Endothelial cell of umbilical vein (primary cell): Measurements from ENCODE around the gene CDR2. TPM values are rescaled to one million over a fixed set of nuclear protein-coding genes. Genes with fewer than 3 reads are reported as not detected.

ENCODE experiments used
- BruUV-seq: library from RNA; stranded (reverse); fragments of 400-500 nt; replicated peaks from 2 replicates; lab custom pipeline; 2021; lab: Mats Ljungman, UMichigan
- CTCF ChIA-PET: fragments of 300-600, 350-600 bp; sonication (Branson Sonifier 250); formaldehyde crosslinking; loops from one replicate; lab custom pipeline; 2021; ENCODE audit warnings: antibody characterized with exemption, inconsistent platforms; lab: Charles Lee
- POLR2A ChIA-PET: fragments of 300-600, 350-600 bp; sonication (Branson Sonifier 250); formaldehyde crosslinking; loops from one replicate; lab custom pipeline; 2021; ENCODE audit warnings: antibody characterized with exemption, inconsistent platforms; lab: Charles Lee
- DNase-seq: peaks from one replicate; pipeline ENCODE4 v3.0.0-alpha.2; 2011; ENCODE audit warnings: low read depth, low spot score
- FAIRE-seq: peaks from 2 replicates; lab custom pipeline; 2011; peaks lifted over from hg19 to GRCh38; lab: Jason Lieb, UNC
- H2AFZ ChIP-seq: 2 replicates; pipeline ENCODE4 v1.6.0; 2012; ENCODE audit warnings: low read depth, low read length, control low read depth, inconsistent platforms
- H3K27ac ChIP-seq: 2 replicates; pipeline ENCODE4 v1.5.1; 2011; ENCODE audit warnings: low read depth, mild to moderate bottlenecking, control low read depth, low read length, moderate library complexity; ENCODE audit not compliant: insufficient read depth
- H3K27me3 ChIP-seq, 2 experiments: 2 replicates each; pipeline versions ENCODE4 v1.6.0 to v1.6.1; 2011; ENCODE audit warnings: low read length in 2 of 2, mixed read lengths in 1 of 2; ENCODE audit not compliant: control insufficient read depth in 2 of 2, insufficient read depth in 2 of 2
- H3K36me3 ChIP-seq, 2 experiments: 2 replicates in 1 of 2; 3 replicates in 1 of 2; pipeline ENCODE4 v1.5.1; 2011; ENCODE audit warnings: low read length in 2 of 2, mild to moderate bottlenecking in 1 of 2, moderate library complexity in 1 of 2; ENCODE audit not compliant: control insufficient read depth in 2 of 2, insufficient read depth in 2 of 2; ENCODE audit errors: extremely low read depth in 1 of 2
- H3K4me1 ChIP-seq: 3 replicates; pipeline ENCODE4 v1.5.1; 2011; ENCODE audit warnings: mild to moderate bottlenecking, low read length; ENCODE audit not compliant: control insufficient read depth, insufficient read depth; ENCODE audit errors: extremely low read depth
- H3K4me2 ChIP-seq: 2 replicates; pipeline ENCODE4 v1.6.1; 2011; ENCODE audit warnings: low read length, control low read depth, mixed read lengths; ENCODE audit not compliant: insufficient read depth
- H3K4me3 ChIP-seq, 3 experiments: fragments of 200-600 bp in 1 of 3; sonication (generic), shearing (Covaris generic) in 1 of 3; replicated peaks in 1 of 3; 2 replicates each; pipeline ENCODE4 v1.5.1; 2011 to 2016; ENCODE audit warnings: control low read depth in 3 of 3, low read length in 3 of 3, mild to moderate bottlenecking in 2 of 3, inconsistent platforms in 1 of 3, low read depth in 1 of 3, moderate library complexity in 1 of 3; ENCODE audit not compliant: insufficient read depth in 1 of 3
- H3K79me2 ChIP-seq: 2 replicates; pipeline ENCODE4 v1.6.0; 2012; ENCODE audit warnings: low read length, inconsistent platforms; ENCODE audit not compliant: control insufficient read depth, insufficient read depth
- H3K9ac ChIP-seq: replicated peaks from 2 replicates; pipeline ENCODE3; 2011; ENCODE audit warnings: low read length, control low read depth; ENCODE audit not compliant: insufficient read depth; ENCODE audit errors: extremely low read depth
- H3K9me1 ChIP-seq: replicated peaks from 3 replicates; pipeline ENCODE4 v1.6.0; 2011; ENCODE audit warnings: mild to moderate bottlenecking, low read length; ENCODE audit not compliant: control insufficient read depth, insufficient read depth; ENCODE audit errors: extremely low read depth
- H3K9me3 ChIP-seq: replicated peaks from 2 replicates; pipeline ENCODE4 v1.5.1; 2012; ENCODE audit warnings: low read length, inconsistent platforms; ENCODE audit not compliant: control insufficient read depth, insufficient read depth
- H4K20me1 ChIP-seq: replicated peaks from 2 replicates; pipeline ENCODE3; 2011; ENCODE audit warnings: mild to moderate bottlenecking, low read length; ENCODE audit not compliant: control insufficient read depth, insufficient read depth; ENCODE audit errors: extremely low read depth
- EZH2 ChIP-seq: IDR thresholded peaks from 2 replicates; pipeline ENCODE4 v1.6.1; 2012; ENCODE audit warnings: borderline replicate concordance, low read depth, mild to moderate bottlenecking, moderate library complexity, low read length, inconsistent platforms; ENCODE audit not compliant: severe bottlenecking
- FOS ChIP-seq: IDR thresholded peaks from 2 replicates; pipeline ENCODE4 v1.6.1; 2011; ENCODE audit warnings: mild to moderate bottlenecking, low read length, moderate library complexity, borderline replicate concordance; ENCODE audit not compliant: insufficient read depth
- GATA2 ChIP-seq: IDR thresholded peaks from 2 replicates; pipeline ENCODE4 v1.7.0; 2011; ENCODE audit warnings: low read depth, mild to moderate bottlenecking, moderate library complexity, mixed read lengths, low read length; ENCODE audit not compliant: insufficient read length, insufficient read depth
- JUN ChIP-seq: IDR thresholded peaks from 2 replicates; pipeline ENCODE4 v1.6.1; 2011; ENCODE audit warnings: borderline replicate concordance, low read depth; ENCODE audit not compliant: insufficient read length, insufficient read depth
- MYC ChIP-seq: IDR thresholded peaks from one replicate; pipeline ENCODE4 v1.6.1; 2011; ENCODE audit warnings: mild to moderate bottlenecking, low read depth, low read length
- POLR2A ChIP-seq: IDR thresholded peaks from 2 replicates; pipeline ENCODE4 v1.6.1; 2012; ENCODE audit warnings: low read depth, mild to moderate bottlenecking, control low read depth, low read length
- POLR2AphosphoS5 ChIP-seq: IDR thresholded peaks from 2 replicates; pipeline ENCODE4 v1.6.1; 2012; ENCODE audit warnings: low read depth, mild to moderate bottlenecking, control low read depth, low read length, moderate library complexity; ENCODE audit not compliant: insufficient read depth
- dilution Hi-C: fragments of 300-500 bp; cut with MboI; formaldehyde crosslinking; loops from one replicate; pipeline ENCODE4 v1.15.0; 2019; ENCODE audit warnings: low sequenced_read_pairs; ENCODE audit not compliant: extremely low pct_ligation_motif_present
- intact Hi-C: fragments of 100-400 bp; cut with micrococcal nuclease; formaldehyde crosslinking; loops from one replicate; pipeline ENCODE4 v1.10.0; 2022
- polyA plus RNA-seq, 4 experiments: library from polyadenylated mRNA; depleted of rRNA in 3 of 4; stranded (reverse) in 3 of 4; unstranded in 1 of 4; fragments of >200 nt; gene quantifications; 2 replicates each; pipeline versions ENCODE4 v1.2.1 to v1.2.3, GENCODE V29; 2011 to 2012; ENCODE audit warnings: missing spikeins in 1 of 4
- total RNA-seq: library from RNA; stranded (reverse); gene quantifications from 2 replicates; pipeline ENCODE4 v1.2.3, GENCODE V29; 2021
- TF ChIP-seq, protein P1 (sequence below), 2 donors: IDR thresholded peaks; 1 replicate in 1 of 2; 2 replicates in 1 of 2; pipeline ENCODE4 v1.5.1; 2011; ENCODE audit warnings: low read length in 2 of 2, mild to moderate bottlenecking in 2 of 2, moderate library complexity in 2 of 2, control low read depth in 1 of 2, inconsistent platforms in 1 of 2, low read depth in 1 of 2; ENCODE audit not compliant: insufficient read depth in 1 of 2; ENCODE audit errors: extremely low read depth in 1 of 2
- TF ChIP-seq, protein P2 (sequence below): IDR thresholded peaks from 2 replicates; pipeline ENCODE4 v1.6.1; 2011; ENCODE audit not compliant: insufficient read depth, insufficient read length

Gene CDR2
- total and polyA plus RNA-seq, 2 donors (not counting 3 experiments of a cell fraction or from before 2014, with no cell fraction given) = 35.3 to 61.9 TPM

DNA sequence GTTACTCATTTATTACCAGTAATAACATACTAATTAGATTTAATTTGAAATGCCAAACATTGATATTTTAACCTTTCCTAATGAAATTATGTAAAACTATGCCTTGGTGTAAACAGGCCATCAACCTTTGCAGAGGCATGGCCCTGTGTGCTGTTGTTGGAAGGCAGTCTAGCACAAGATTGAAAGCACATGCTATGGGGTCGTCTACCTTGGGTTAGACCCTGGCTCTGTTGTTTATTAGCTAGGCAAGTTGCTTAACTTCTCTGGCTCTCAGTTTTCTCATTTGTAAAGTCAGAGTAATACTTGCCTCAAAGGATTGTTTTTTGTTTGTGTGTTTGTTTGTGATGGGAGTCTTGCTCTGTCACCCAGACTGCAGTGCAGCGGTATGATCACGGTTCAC is 9.4 kb upstream of the CDR2 start:
- Histone ChIP-seq H3K4me3 (no peak overlapping the region), H3K36me3 (no peaks in the 10 kb centered on the region), H3K27ac (no peak overlapping the region), H3K4me2 (no peak overlapping the region), H3K79me2 (no peaks in the 10 kb centered on the region), H3K4me1 (peaks cover 17% of the 10 kb centered on the region), H3K9ac (no peak overlapping the region), H3K9me1 (no peaks in the 10 kb centered on the region), H4K20me1 (no peaks in the 10 kb centered on the region), H3K9me3 (no peaks in the 10 kb centered on the region), H2AFZ (no peak overlapping the region), H3K27me3 (no peaks in the 10 kb centered on the region)
- intact Hi-C loops (no loop called here), dilution Hi-C loops (no loop called here)
- TF ChIP-seq POLR2AphosphoS5 (no peak), JUN (no peak), MYC (no peak)
- BruUV-seq = no TSS peak
- no peak for DNase-seq
- CTCF ChIA-PET = no interaction called here
- POLR2A ChIA-PET = no interaction called here
- no peak for FAIRE-seq

DNA sequence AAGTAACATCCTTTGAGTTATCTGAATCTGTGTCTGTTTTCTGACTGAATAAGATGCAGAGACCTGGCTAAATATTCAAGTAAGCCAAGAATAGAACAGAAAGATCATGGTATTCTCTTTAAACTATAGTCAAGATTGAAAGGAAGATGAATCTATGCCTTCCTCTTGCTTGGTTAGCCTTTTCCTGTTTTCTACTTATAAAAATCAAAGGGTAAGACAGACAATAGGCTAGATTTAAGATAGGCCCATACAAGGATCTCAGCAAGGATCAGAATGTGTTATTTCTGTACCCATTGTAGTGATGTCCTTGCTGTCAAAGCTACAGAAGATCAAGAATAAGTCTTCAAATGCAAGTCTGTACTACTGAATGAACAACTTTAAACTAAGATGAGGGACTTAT is 7.0 kb upstream of the CDR2 start:
- no peaks in the 10 kb centered on the region for H3K9me1 ChIP-seq
- FAIRE-seq (peak; percentile 49), DNase-seq (peak; percentile 10)
- H3K27me3 ChIP-seq = no peaks in the 10 kb centered on the region
- CTCF ChIA-PET = interaction anchor here (0.6 to 1.3 kb wide), 3 partner anchors 10 to 22 kb away, joined by 3 to 4 read pairs (median 4); no protein-coding TSS in a partner anchor
- H3K9me3 ChIP-seq = no peaks in the 10 kb centered on the region
- TF ChIP-seq JUN (no peak), POLR2A (no peak), GATA2 (no peak), FOS (no peak), EZH2 (no peak), POLR2AphosphoS5 (no peak), MYC (no peak)
- TF ChIP-seq, protein P1, sequence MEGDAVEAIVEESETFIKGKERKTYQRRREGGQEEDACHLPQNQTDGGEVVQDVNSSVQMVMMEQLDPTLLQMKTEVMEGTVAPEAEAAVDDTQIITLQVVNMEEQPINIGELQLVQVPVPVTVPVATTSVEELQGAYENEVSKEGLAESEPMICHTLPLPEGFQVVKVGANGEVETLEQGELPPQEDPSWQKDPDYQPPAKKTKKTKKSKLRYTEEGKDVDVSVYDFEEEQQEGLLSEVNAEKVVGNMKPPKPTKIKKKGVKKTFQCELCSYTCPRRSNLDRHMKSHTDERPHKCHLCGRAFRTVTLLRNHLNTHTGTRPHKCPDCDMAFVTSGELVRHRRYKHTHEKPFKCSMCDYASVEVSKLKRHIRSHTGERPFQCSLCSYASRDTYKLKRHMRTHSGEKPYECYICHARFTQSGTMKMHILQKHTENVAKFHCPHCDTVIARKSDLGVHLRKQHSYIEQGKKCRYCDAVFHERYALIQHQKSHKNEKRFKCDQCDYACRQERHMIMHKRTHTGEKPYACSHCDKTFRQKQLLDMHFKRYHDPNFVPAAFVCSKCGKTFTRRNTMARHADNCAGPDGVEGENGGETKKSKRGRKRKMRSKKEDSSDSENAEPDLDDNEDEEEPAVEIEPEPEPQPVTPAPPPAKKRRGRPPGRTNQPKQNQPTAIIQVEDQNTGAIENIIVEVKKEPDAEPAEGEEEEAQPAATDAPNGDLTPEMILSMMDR (IDR thresholded peaks at IDR 0.05; ENCODE audit: extremely low read depth in 1 of 2, insufficient read depth in 1 of 2, low read depth in 1 of 2, low read length in 2 of 2) = no peak
- TF ChIP-seq, protein P2, sequence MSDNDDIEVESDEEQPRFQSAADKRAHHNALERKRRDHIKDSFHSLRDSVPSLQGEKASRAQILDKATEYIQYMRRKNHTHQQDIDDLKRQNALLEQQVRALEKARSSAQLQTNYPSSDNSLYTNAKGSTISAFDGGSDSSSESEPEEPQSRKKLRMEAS = no peak
- POLR2A ChIA-PET = no interaction called here
- no peak overlapping the region for H3K9ac ChIP-seq
- no peaks in the 10 kb centered on the region for H3K4me1 ChIP-seq
- no peak overlapping the region for H2AFZ ChIP-seq
- H3K4me3 ChIP-seq = no peak overlapping the region
- H3K79me2 ChIP-seq = no peaks in the 10 kb centered on the region
- no peak overlapping the region for H3K27ac ChIP-seq
- H3K36me3 ChIP-seq = no peaks in the 10 kb centered on the region
- intact Hi-C loops (no loop called here), dilution Hi-C loops (no loop called here)
- no peaks in the 10 kb centered on the region for H4K20me1 ChIP-seq
- no TSS peak for BruUV-seq
- no peak overlapping the region for H3K4me2 ChIP-seq
